Hepatocyte (in vitro differentiated cells): ENCODE measurements around the gene BUD13.

Experiments
- EZH2 ChIP-seq: fragments of 200-600 bp; sonication (generic); IDR thresholded peaks from 2 replicates; pipeline ENCODE4 v1.6.1; 2016; ENCODE audit warnings: antibody characterized with exemption, mild to moderate bottlenecking, borderline replicate concordance
- TF ChIP-seq, protein P1 (sequence below): fragments of 200-600 bp; sonication (generic); IDR thresholded peaks from 2 replicates; pipeline ENCODE4 v1.5.1; 2016; ENCODE audit warnings: antibody characterized with exemption, mild to moderate bottlenecking; ENCODE audit not compliant: poor library complexity

DNA sequence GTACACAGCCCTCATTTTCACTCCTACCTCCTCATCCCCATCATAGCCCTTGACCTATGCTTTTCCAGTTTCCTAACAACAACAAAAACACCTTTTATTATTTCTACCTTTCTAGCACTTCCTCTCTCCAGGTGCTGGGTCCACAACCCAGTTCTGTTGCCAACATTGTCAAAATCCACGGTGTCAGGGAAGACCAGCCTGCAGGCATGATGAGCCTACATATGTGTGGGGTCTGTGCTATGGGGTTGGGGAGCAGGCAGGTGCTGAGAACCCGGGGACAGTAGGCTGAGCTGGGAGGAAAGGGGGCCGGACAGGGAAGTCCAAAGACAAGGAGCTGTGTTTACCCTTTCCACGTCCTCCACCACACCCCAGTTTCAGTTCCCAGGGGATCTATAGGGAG is 15.7 kb upstream of the BUD13 start:
- TF ChIP-seq, protein P1, sequence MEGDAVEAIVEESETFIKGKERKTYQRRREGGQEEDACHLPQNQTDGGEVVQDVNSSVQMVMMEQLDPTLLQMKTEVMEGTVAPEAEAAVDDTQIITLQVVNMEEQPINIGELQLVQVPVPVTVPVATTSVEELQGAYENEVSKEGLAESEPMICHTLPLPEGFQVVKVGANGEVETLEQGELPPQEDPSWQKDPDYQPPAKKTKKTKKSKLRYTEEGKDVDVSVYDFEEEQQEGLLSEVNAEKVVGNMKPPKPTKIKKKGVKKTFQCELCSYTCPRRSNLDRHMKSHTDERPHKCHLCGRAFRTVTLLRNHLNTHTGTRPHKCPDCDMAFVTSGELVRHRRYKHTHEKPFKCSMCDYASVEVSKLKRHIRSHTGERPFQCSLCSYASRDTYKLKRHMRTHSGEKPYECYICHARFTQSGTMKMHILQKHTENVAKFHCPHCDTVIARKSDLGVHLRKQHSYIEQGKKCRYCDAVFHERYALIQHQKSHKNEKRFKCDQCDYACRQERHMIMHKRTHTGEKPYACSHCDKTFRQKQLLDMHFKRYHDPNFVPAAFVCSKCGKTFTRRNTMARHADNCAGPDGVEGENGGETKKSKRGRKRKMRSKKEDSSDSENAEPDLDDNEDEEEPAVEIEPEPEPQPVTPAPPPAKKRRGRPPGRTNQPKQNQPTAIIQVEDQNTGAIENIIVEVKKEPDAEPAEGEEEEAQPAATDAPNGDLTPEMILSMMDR: no peak
- no peak for TF ChIP-seq EZH2
